LHCN-M2 (cell line): ENCODE data around the gene PPBP. TPM values are rescaled to one million over a fixed set of nuclear protein-coding genes. Genes with fewer than 3 reads are reported as not detected.
"Not testable (repeated sequence)": the region's sequence is repeated elsewhere in the genome, so short reads cannot be mapped to it uniquely, and the experiment has no call there.

Experiments
- DNase-seq: peaks from one replicate; pipeline ENCODE4 v3.0.0-alpha.2; 2012; ENCODE audit warnings: low read depth
- total RNA-seq: library from RNA; depleted of rRNA; stranded (reverse); fragments of >200 nt; gene quantifications from 2 replicates; pipeline ENCODE4 v1.2.3, GENCODE V29; 2014

The PPBP gene
- total RNA-seq, 1 experiment from 2014 or later = not detected

- DNase-seq = no peak
Measured at GRCh38 chr4:73998040-73999011, 10.3 kb upstream of the PPBP start, which contains the start of gene CXCL5. TSS of gene CXCL5 (minus strand) at chr4:73998677. CDS start at chr4:73998581, 96 bp downstream.

- DNase-seq = no peak
Measured at GRCh38 chr4:73992050-73992449, 4.1 kb upstream of the PPBP start.

- DNase-seq = no peak
Measured at GRCh38 chr4:73991742-73992000, 3.7 kb upstream of the PPBP start.

- no peak for DNase-seq
Measured at GRCh38 chr4:73990988-73991741, 3.2 kb upstream of the PPBP start.

- DNase-seq = no peak
Measured at GRCh38 chr4:73989928-73990327, 1.9 kb upstream of the PPBP start.

- DNase-seq = no peak
Measured at GRCh38 chr4:73989031-73989430, 1.0 kb upstream of the PPBP start.

GRCh38 chr4:73985528-73985852 lies 2.5 kb downstream of the PPBP start:
- no peak for DNase-seq

- DNase-seq = peak; percentile 60
Measured at GRCh38 chr4:73984736-73985527, 3.1 kb downstream of the PPBP start.

GRCh38 chr4:73981175-73981574 lies 6.8 kb downstream of the PPBP start:
- DNase-seq = not testable (repeated sequence)

GRCh38 chr4:73979407-73979957 lies 8.5 kb downstream of the PPBP start:
- DNase-seq = no peak

GRCh38 chr4:73978886-73979285 lies 9.1 kb downstream of the PPBP start:
- DNase-seq = peak; percentile 81

GRCh38 chr4:73976716-73977115 lies 11.3 kb downstream of the PPBP start:
- DNase-seq = no peak

- no peak for DNase-seq
Measured at GRCh38 chr4:73976217-73976616, 11.8 kb downstream of the PPBP start.

GRCh38 chr4:73974352-73974751 lies 13.6 kb downstream of the PPBP start:
- DNase-seq = no peak

GRCh38 chr4:73970945-73971344 lies 17.0 kb downstream of the PPBP start:
- no peak for DNase-seq

- DNase-seq = no peak
Measured at GRCh38 chr4:73970011-73970410, 18.0 kb downstream of the PPBP start.

- DNase-seq = no peak
Measured at GRCh38 chr4:73967866-73968265, 20.1 kb downstream of the PPBP start.

GRCh38 chr4:73964862-73965611 lies 23.0 kb downstream of the PPBP start:
- no peak for DNase-seq

GRCh38 chr4:73962724-73963123 lies 25.3 kb downstream of the PPBP start:
- no peak for DNase-seq

- DNase-seq = not testable (repeated sequence)
Measured at GRCh38 chr4:73959041-73959440, 28.9 kb downstream of the PPBP start.

GRCh38 chr4:73952352-73952751 lies 35.6 kb downstream of the PPBP start:
- no peak for DNase-seq
